Measurements from ENCODE around the gene PAX8. TPM values are rescaled to one million over a fixed set of nuclear protein-coding genes. Genes with fewer than 3 reads are reported as not detected.
A peak's percentile ranks its signal among the peaks of the same experiment; 100 is the strongest.
"Not testable (repeated sequence)": the region's sequence is repeated elsewhere in the genome, so short reads cannot be mapped to it uniquely, and the experiment has no call there.

Gene PAX8
- total RNA-seq, 1 donor from 2014 or later: 56.9 TPM

DNA sequence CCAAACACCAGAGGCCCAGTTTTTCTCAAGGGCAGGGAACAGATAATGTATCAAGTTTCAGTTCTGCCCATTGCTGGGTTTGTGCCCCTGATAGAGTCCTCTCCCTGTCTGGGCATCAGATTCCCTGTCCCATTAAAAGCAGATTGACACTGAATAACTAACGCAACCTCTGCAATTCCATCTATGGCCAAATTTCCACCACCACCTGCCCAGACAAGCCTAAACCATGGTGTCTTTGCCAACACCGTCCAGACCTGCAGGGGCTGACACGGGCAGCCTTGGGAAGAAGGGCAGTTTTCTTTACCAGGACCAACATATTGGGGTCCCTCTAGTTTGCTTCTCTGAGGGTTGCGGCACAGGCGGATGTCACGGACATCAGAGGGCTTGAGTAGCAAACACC is 26.4 kb upstream of the PAX8 start:
- DNase-seq (ENCODE audit: extremely low spot score, unreplicated experiment): no peak
- Mint-ChIP-seq H3K9me3 (no peaks in the 10 kb centered on the region), H3K36me3 (no peaks in the 10 kb centered on the region), H3K27ac (no peak overlapping the region), H3K4me3 (no peak overlapping the region), H3K4me1 (ENCODE audit: unreplicated experiment) (no peaks in the 10 kb centered on the region), H3K27me3 (peaks cover 18% of the 10 kb centered on the region)
- TF ChIP-seq CTCF (conservative IDR thresholded peaks at IDR 0.05): no peak

- TF ChIP-seq CTCF (conservative IDR thresholded peaks at IDR 0.05): no peak
- no peak overlapping the region for H3K27ac Mint-ChIP-seq
- no peak overlapping the region for H3K4me3 Mint-ChIP-seq
- H3K27me3 Mint-ChIP-seq: peaks cover 18% of the 10 kb centered on the region
- H3K36me3 Mint-ChIP-seq: no peaks in the 10 kb centered on the region
- no peaks in the 10 kb centered on the region for H3K9me3 Mint-ChIP-seq
- no peak for DNase-seq (ENCODE audit: extremely low spot score, unreplicated experiment)
- H3K4me1 Mint-ChIP-seq (ENCODE audit: unreplicated experiment): no peaks in the 10 kb centered on the region
Measured at GRCh38 chr2:113304702-113305101, 26.0 kb upstream of the PAX8 start.

- not testable (repeated sequence) for H3K36me3 Mint-ChIP-seq; H3K9me3 Mint-ChIP-seq; H3K27ac Mint-ChIP-seq; H3K27me3 Mint-ChIP-seq; DNase-seq (ENCODE audit: extremely low spot score, unreplicated experiment); H3K4me1 Mint-ChIP-seq (ENCODE audit: unreplicated experiment); H3K4me3 Mint-ChIP-seq
Measured at GRCh38 chr2:113302216-113302980, 23.7 kb upstream of the PAX8 start.

DNA sequence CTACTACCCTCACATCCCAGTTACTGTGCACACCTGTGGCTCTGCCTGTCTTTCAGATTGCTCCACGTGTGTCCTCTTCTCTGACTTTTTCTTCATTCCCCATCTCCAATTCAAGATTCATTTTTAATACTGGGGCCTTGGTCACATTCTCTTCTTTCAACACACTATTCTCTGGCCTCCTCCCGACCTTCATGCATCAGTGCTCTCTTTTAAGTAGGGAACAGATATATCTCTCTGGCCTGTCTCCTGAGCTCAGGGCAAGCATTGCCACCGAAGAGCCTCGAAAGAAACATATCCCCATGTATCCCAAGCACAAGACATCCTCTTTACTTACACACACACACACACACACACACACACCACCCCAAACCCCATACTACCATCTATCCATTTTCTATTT is 21.6 kb upstream of the PAX8 start:
- no peaks in the 10 kb centered on the region for H3K9me3 Mint-ChIP-seq

GRCh38 chr2:113298176-113298575 is 19.5 kb upstream of the PAX8 start:
- no peak for TF ChIP-seq CTCF (conservative IDR thresholded peaks at IDR 0.05)
- no peak for DNase-seq (ENCODE audit: extremely low spot score, unreplicated experiment)
- Mint-ChIP-seq H3K9me3 (peaks cover 4% of the 10 kb centered on the region), H3K4me3 (no peak overlapping the region), H3K27ac (no peak overlapping the region), H3K4me1 (ENCODE audit: unreplicated experiment) (no peaks in the 10 kb centered on the region), H3K36me3 (no peaks in the 10 kb centered on the region), H3K27me3 (peaks cover 24% of the 10 kb centered on the region)

More for the DNA sequence above, 21.6 kb upstream of the PAX8 start:
- H3K4me1 Mint-ChIP-seq (ENCODE audit: unreplicated experiment): no peaks in the 10 kb centered on the region
- peaks cover 10% of the 10 kb centered on the region for H3K27me3 Mint-ChIP-seq
- no peak for TF ChIP-seq CTCF (conservative IDR thresholded peaks at IDR 0.05)
- H3K36me3 Mint-ChIP-seq: no peaks in the 10 kb centered on the region
- no peak overlapping the region for H3K4me3 Mint-ChIP-seq
- no peak overlapping the region for H3K27ac Mint-ChIP-seq
- no peak for DNase-seq (ENCODE audit: extremely low spot score, unreplicated experiment)

- not testable (repeated sequence) for DNase-seq (ENCODE audit: extremely low spot score, unreplicated experiment); H3K4me1 Mint-ChIP-seq (ENCODE audit: unreplicated experiment); H3K36me3 Mint-ChIP-seq; H3K4me3 Mint-ChIP-seq; H3K27ac Mint-ChIP-seq; H3K9me3 Mint-ChIP-seq
- TF ChIP-seq CTCF (conservative IDR thresholded peaks at IDR 0.05): peak; percentile 23
- H3K27me3 Mint-ChIP-seq: peaks cover 30% of the 10 kb centered on the region
Measured at GRCh38 chr2:113297590-113297989, 18.9 kb upstream of the PAX8 start.
